Gastrocnemius medialis (tissue), 4 donors: ENCODE results near the gene GPR157. TPM values are rescaled to one million over a fixed set of nuclear protein-coding genes. Genes with fewer than 3 reads are reported as not detected.

Source experiments
- ATAC-seq, 2 donors: fragments of 150-250 bp; one replicate each; pipeline ENCODE4 v1.9.1; 2016
- DNase-seq, 2 donors: peaks; one replicate each; pipeline ENCODE4 v3.0.0-alpha.2; 2019
- H3K27ac ChIP-seq, 4 donors: fragments of 200-600 bp; sonication (generic); 1 replicate in 1 of 4; 2 replicates in 3 of 4; pipeline ENCODE4 v1.5.1; 2016 to 2018; ENCODE audit warnings: mild to moderate bottlenecking in 2 of 4, moderate library complexity in 1 of 4
- H3K27me3 ChIP-seq, 3 donors: fragments of 200-600 bp; sonication (generic) in 2 of 3; 1 replicate in 1 of 3; 2 replicates in 2 of 3; pipeline versions ENCODE4 v1.5.1 to v1.6.0; 2016 to 2019; ENCODE audit warnings: mild to moderate bottlenecking in 1 of 3, moderate library complexity in 1 of 3
- H3K36me3 ChIP-seq, 2 donors: fragments of 200-600 bp; sonication (generic) in 1 of 2; one replicate each; pipeline ENCODE4 v1.5.1; 2017 to 2018
- H3K4me1 ChIP-seq, 2 donors: fragments of 200-600 bp; sonication (generic) in 1 of 2; one replicate each; pipeline ENCODE4 v1.5.1; 2016 to 2017; ENCODE audit warnings: mild to moderate bottlenecking in 2 of 2
- H3K4me3 ChIP-seq, 4 donors: fragments of 200-600 bp; sonication (generic) in 3 of 4; 1 replicate in 1 of 4; 2 replicates in 3 of 4; pipeline ENCODE4 v1.5.1; 2016 to 2019; ENCODE audit warnings: mild to moderate bottlenecking in 2 of 4
- H3K9me3 ChIP-seq, 3 donors: fragments of 200-600 bp; sonication (generic) in 2 of 3; 1 replicate in 1 of 3; 2 replicates in 2 of 3; pipeline ENCODE4 v1.5.1; 2016 to 2019
- CTCF ChIP-seq, 5 experiments: fragments of 450-650 bp in 3 of 5; fragments of 200-600 bp in 2 of 5; sonication (generic) in 2 of 5; IDR thresholded peaks in 4 of 5; conservative IDR thresholded peaks in 1 of 5; 1 replicate in 4 of 5; 2 replicates in 1 of 5; pipeline ENCODE4 v1.5.1; 2016 to 2019; ENCODE audit warnings: antibody characterized with exemption in 5 of 5, mild to moderate bottlenecking in 3 of 5, moderate library complexity in 3 of 5
- POLR2A ChIP-seq, 2 donors: fragments of 450-650 bp; IDR thresholded peaks; one replicate each; pipeline ENCODE4 v1.6.1; 2017; ENCODE audit warnings: antibody characterized with exemption in 2 of 2, mild to moderate bottlenecking in 2 of 2, moderate library complexity in 2 of 2
- in situ Hi-C, 4 donors: fragments of 200-750 bp; cut with MboI; loops; one replicate each; pipeline versions ENCODE4 v1.15.0 to v1.8.0; 2017; ENCODE audit warnings: low sequenced_read_pairs in 4 of 4
- intact Hi-C: fragments of 100-400 bp; cut with DNase I; formaldehyde crosslinking; loops from one replicate; pipeline ENCODE4 v1.15.1; 2023; ENCODE audit warnings: low total_unique reads
- total RNA-seq, 4 donors: library from RNA; depleted of rRNA; stranded (reverse); fragments of >200 nt; gene quantifications; one replicate each; pipeline versions ENCODE4 v1.1.0 to v1.2.3, GENCODE V29; 2016

The GPR157 gene
- total RNA-seq, 4 donors from 2014 or later: 12.9 to 38.1 (median 18.9) TPM

GRCh38 chr1:9085306-9085940, 43.5 kb downstream of the GPR157 start:
- no peak for ATAC-seq
- no peaks in the 10 kb centered on the region for H3K9me3 ChIP-seq
- no peaks in the 10 kb centered on the region for H3K36me3 ChIP-seq
- no peaks in the 10 kb centered on the region for H3K27me3 ChIP-seq
- H3K4me1 ChIP-seq: peaks cover 0 to 2% of the 10 kb centered on the region in 2 donors
- no peak overlapping the region for H3K27ac ChIP-seq
- no peak for TF ChIP-seq CTCF (IDR thresholded peaks at IDR 0.05 in 4 of 5, conservative IDR thresholded peaks at IDR 0.05 in 1 of 5)
- no peak for TF ChIP-seq POLR2A (IDR thresholded peaks at IDR 0.05)
- intact Hi-C loops: no loop called here
- DNase-seq: no peak
- H3K4me3 ChIP-seq: no peak overlapping the region
- in situ Hi-C loops: no loop called here

GRCh38 chr1:9084906-9085305, 44.0 kb downstream of the GPR157 start:
- H3K36me3 ChIP-seq: no peaks in the 10 kb centered on the region

GRCh38 chr1:9081473-9081872, 47.4 kb downstream of the GPR157 start:
- in situ Hi-C loops: no loop called here

More at GRCh38 chr1:9084906-9085305, 44.0 kb downstream of the GPR157 start:
- Histone ChIP-seq H3K9me3 (no peaks in the 10 kb centered on the region), H3K4me3 (no peak overlapping the region), H3K27me3 (no peaks in the 10 kb centered on the region), H3K4me1 (peaks cover 0 to 7% of the 10 kb centered on the region in 2 donors), H3K27ac (no peak overlapping the region)
- in situ Hi-C loops: no loop called here
- DNase-seq (no peak), ATAC-seq (no peak)
- TF ChIP-seq POLR2A (IDR thresholded peaks at IDR 0.05) (no peak), CTCF (IDR thresholded peaks at IDR 0.05 in 4 of 5, conservative IDR thresholded peaks at IDR 0.05 in 1 of 5) (no peak)
- intact Hi-C loops: no loop called here

GRCh38 chr1:9080705-9081291, 48.1 kb downstream of the GPR157 start:
- H3K27ac ChIP-seq: no peak overlapping the region
- no peak overlapping the region for H3K4me3 ChIP-seq
- no peaks in the 10 kb centered on the region for H3K27me3 ChIP-seq
- TF ChIP-seq POLR2A (IDR thresholded peaks at IDR 0.05) (no peak), CTCF (IDR thresholded peaks at IDR 0.05 in 4 of 5, conservative IDR thresholded peaks at IDR 0.05 in 1 of 5) (no peak)
- DNase-seq (no peak), ATAC-seq (no peak)
- H3K4me1 ChIP-seq: peaks cover 6 to 12% of the 10 kb centered on the region in 2 donors
- intact Hi-C loops (no loop called here), in situ Hi-C loops (no loop called here)
- H3K36me3 ChIP-seq: no peaks in the 10 kb centered on the region
- no peaks in the 10 kb centered on the region for H3K9me3 ChIP-seq

More at GRCh38 chr1:9081473-9081872, 47.4 kb downstream of the GPR157 start:
- intact Hi-C loops: no loop called here
- ATAC-seq: no peak
- no peak overlapping the region for H3K4me3 ChIP-seq
- H3K27me3 ChIP-seq: no peaks in the 10 kb centered on the region
- no peak for TF ChIP-seq POLR2A (IDR thresholded peaks at IDR 0.05)
- TF ChIP-seq CTCF (IDR thresholded peaks at IDR 0.05 in 4 of 5, conservative IDR thresholded peaks at IDR 0.05 in 1 of 5): no peak
- H3K4me1 ChIP-seq: peaks cover 6 to 12% of the 10 kb centered on the region in 2 donors
- no peaks in the 10 kb centered on the region for H3K36me3 ChIP-seq
- no peaks in the 10 kb centered on the region for H3K9me3 ChIP-seq
- no peak overlapping the region for H3K27ac ChIP-seq
- no peak for DNase-seq
